ENCODE measurements around the gene ZMYM2. TPM values are rescaled to one million over a fixed set of nuclear protein-coding genes. Genes with fewer than 3 reads are reported as not detected.

ZMYM2 gene
- total and polyA plus RNA-seq, 8 donors = 10.8 to 182 (median 75.3) TPM

DNA sequence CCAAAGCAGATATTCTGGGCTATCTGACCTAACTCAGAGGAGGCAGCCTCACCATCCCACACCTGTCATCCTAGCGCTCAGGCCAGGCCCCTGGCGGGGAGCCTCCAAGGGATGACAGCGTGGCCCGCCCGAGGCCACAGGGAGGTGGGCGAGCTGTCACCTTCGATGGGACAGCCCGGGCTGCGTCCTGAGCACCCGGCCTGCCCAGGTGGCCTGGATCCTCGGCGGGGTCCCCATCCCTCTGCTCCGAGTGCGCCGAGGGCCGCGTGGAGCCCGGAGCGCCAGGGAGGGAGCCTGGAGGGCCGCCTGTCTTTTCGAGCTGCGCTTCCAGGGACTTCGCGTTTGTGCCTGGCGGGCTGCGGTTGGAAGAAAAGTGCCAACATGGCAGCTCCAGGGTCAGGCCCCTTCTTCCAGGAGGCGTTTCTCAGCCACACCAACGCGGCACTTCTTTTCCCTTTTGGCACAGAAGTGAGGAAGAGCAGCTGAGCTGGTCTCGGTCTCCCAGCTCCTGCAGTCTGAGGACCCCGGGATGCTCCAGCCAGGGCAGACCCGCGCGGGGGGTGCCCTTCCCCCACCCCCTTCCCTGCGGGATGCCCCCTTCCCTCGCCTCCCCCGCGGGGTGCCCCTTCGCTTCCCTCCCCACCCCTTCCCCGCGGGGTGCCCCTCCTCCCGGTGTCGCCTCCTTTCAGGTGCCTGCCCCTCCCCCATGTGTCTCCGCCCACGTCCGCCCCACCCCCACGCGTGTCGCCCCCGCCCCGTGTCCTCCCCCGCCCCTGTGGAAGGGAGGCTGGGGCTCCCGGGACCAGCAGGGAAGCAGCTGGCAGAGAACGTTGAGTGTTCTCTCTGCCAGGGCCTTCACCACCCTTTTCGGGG, 160.0 kb downstream of the ZMYM2 start:
- 1 to 7% (median 4%) methylated on average over 26 to 54 of the region's 55 CpGs for WGBS, 5 donors
- intact Hi-C loops (cut with DNase I; ENCODE audit: low total_unique reads) = no loop called here
- Histone ChIP-seq H3K27ac (peak overlapping the region; percentile 83 to 92 (median 90)), H3K9me3 (no peaks in the 10 kb centered on the region), H3K4me1 (peaks cover 12 to 28% (median 22%) of the 10 kb centered on the region in 4 donors), H3K27me3 (no peaks in the 10 kb centered on the region), H3K36me3 (no peaks in the 10 kb centered on the region), H3K4me3 (peak overlapping the region; percentile 57 to 70 (median 68))
- DNase-seq = peak; percentile 74 to 79
- TF ChIP-seq EP300 (IDR thresholded peaks at IDR 0.05) (no peak), POLR2A (IDR thresholded peaks at IDR 0.05) (no peak), CTCF (IDR thresholded peaks at IDR 0.05) (peak in 1 of 7 experiments; percentile 7), POLR2AphosphoS5 (IDR thresholded peaks at IDR 0.05) (no peak)

DNA sequence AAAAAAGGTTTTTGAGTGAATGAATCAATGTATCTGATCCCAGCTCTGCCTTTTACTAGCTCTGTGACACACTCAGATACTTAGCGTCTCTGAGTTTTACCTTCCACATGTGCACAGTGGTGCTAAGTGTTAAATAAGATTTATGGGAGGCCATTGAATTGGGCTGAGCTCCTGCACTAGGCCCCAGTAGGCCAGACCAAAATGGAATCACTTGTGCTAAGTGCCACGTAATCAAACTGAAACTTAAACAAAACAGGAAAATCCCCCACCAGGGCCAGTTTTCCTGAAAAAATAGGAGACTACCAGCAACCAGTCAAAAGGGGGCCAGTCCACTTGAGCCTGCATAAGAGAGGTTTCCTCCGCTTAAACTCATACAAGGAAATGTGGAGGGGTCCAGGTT, 161.4 kb downstream of the ZMYM2 start:
- no peaks in the 10 kb centered on the region for H3K36me3 ChIP-seq
- peaks cover 12 to 28% (median 22%) of the 10 kb centered on the region in 4 donors for H3K4me1 ChIP-seq
- TF ChIP-seq POLR2AphosphoS5 (IDR thresholded peaks at IDR 0.05) = no peak
- TF ChIP-seq CTCF (IDR thresholded peaks at IDR 0.05) = no peak
- no peak for TF ChIP-seq EP300 (IDR thresholded peaks at IDR 0.05)
- no peak for TF ChIP-seq POLR2A (IDR thresholded peaks at IDR 0.05)
- DNase-seq = no peak
- peak overlapping the region; percentile 19 to 69 (median 36) for H3K4me3 ChIP-seq
- H3K27ac ChIP-seq = peak overlapping the region; percentile 83 to 92 (median 90)
- 76 to 88% (median 78%) methylated on average over 3 of the region's 3 CpGs for WGBS, 5 donors
- intact Hi-C loops (cut with DNase I; ENCODE audit: low total_unique reads) = no loop called here
- no peaks in the 10 kb centered on the region for H3K9me3 ChIP-seq
- no peaks in the 10 kb centered on the region for H3K27me3 ChIP-seq

DNA sequence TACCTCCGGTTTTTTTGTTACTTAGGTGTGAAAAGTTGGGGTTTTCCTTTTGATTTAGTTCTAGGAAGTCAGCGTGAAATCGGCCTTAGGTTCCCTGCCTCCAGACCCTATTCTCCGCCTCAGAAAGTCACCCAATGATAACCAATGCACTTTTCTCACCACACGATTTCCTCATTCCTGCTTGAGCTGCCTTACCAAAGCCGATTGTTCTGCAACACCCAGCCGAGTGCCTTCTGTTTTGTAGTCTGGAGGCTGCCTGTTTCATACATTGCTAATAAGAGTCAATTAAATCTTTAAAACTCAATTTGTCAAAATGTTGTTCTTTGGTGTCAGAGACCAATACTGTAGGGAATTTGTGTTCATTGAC, 162.6 kb downstream of the ZMYM2 start:
- peak overlapping the region; percentile 44 to 92 (median 90) for H3K27ac ChIP-seq
- 29 to 38% (median 35%) methylated on average over 6 to 7 of the region's 7 CpGs for WGBS, 5 donors
- peak in 1 of 2 donors; percentile 67 for DNase-seq

DNA sequence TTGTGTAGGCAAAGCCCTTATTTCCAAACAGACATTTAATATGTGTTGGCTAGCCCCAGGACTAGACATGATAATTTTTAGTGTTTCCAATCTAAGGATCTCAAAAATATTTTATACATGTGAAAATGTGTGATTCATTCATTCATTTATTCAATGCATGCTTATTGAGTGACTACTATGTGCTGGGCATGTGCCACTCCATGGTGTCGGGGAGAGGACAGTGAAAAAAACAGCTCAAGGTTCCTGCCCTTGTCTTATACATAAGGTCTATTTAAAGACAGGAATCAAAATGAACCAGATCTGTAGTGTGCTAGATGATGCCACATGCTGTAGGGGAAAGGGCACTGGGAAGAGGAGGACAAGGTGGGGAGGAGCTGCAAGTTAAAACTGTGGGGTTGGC, 165.8 kb downstream of the ZMYM2 start:
- TF ChIP-seq CTCF (IDR thresholded peaks at IDR 0.05) (no peak), POLR2A (IDR thresholded peaks at IDR 0.05) (no peak), EP300 (IDR thresholded peaks at IDR 0.05) (no peak), POLR2AphosphoS5 (IDR thresholded peaks at IDR 0.05) (no peak)
- intact Hi-C loops (cut with DNase I; ENCODE audit: low total_unique reads) = no loop called here
- no peak for DNase-seq

More for the DNA sequence above, 162.6 kb downstream of the ZMYM2 start:
- no peak for TF ChIP-seq POLR2A (IDR thresholded peaks at IDR 0.05)
- no peak for TF ChIP-seq EP300 (IDR thresholded peaks at IDR 0.05)
- TF ChIP-seq POLR2AphosphoS5 (IDR thresholded peaks at IDR 0.05) = no peak
- H3K9me3 ChIP-seq = no peaks in the 10 kb centered on the region
- H3K4me3 ChIP-seq = peak overlapping the region; percentile 19 to 45 (median 32)
- peaks cover 12 to 29% (median 25%) of the 10 kb centered on the region in 4 donors for H3K4me1 ChIP-seq
- intact Hi-C loops (cut with DNase I; ENCODE audit: low total_unique reads) = no loop called here
- H3K27me3 ChIP-seq = no peaks in the 10 kb centered on the region
- no peaks in the 10 kb centered on the region for H3K36me3 ChIP-seq

More for the DNA sequence above, 165.8 kb downstream of the ZMYM2 start:
- no peak overlapping the region for H3K4me3 ChIP-seq
- peaks cover 17 to 38% (median 24%) of the 10 kb centered on the region in 4 donors for H3K4me1 ChIP-seq
- H3K27ac ChIP-seq = no peak overlapping the region
- no peaks in the 10 kb centered on the region for H3K36me3 ChIP-seq
- WGBS, 5 donors = 77 to 85% (median 81%) methylated on average over 1 of the region's 1 CpG
- peaks cover 0 to 20% (median 16%) of the 10 kb centered on the region in 3 donors for H3K27me3 ChIP-seq
- H3K9me3 ChIP-seq = no peaks in the 10 kb centered on the region

All from stomach (tissue), 9 donors.